HuH-7.5 (cell line): ENCODE data around the gene ASTN2.
"Not testable (repeated sequence)": the region's sequence is repeated elsewhere in the genome, so short reads cannot be mapped to it uniquely, and the experiment has no call there.

Source experiments
- DNase-seq: peaks from one replicate; pipeline ENCODE4 v3.0.0; 2011; ENCODE audit warnings: low spot score

The ASTN2 gene

DNA sequence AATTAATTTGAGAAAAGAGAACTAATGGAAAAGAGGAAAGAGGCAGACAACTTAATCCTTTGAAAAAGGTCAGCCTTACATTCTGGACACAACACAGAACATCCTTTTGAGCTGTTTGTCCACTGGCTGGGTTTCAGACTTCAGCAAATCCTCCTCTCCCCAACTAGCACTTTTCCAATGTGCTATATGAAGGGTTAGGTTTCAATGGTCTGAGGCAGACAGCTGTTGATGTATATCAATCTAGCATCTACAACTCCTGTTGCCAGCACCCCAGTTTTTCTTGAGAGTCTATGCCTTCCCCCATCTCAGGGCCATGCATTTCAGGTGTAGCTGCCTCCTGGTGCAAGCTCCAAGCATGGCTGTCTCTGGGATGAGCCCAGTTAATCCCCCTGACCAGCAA lies 553.5 kb downstream of the ASTN2 start:
- no peak for DNase-seq

DNA sequence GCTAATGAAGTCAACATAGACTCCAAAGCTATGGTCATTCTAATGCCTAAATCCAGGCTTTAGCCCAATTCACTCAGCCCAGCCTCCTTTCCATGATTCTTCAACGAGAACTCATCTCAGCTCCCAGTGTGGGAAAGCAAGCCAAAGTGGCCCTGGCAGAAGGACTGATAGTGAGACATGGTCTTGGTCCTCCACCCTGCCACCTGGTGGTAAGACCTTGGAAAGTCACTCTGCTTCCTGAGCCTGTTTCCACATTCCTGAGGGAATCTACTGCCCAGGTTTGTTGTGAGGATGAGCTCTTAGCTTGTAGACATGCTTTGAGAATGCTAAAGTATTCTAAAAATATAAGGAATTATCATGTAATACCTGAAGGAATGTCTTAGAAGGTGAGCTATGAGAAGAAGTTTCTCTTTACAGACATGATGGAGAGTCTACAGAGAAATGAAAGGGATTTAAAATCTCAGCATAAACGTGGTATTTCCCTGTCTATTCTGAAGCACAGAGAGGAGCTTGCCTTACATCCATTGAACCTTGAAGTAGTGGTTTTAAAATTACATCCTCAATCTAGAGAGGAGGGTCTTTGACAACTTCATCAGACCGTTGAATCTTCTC lies 554.2 kb downstream of the ASTN2 start:
- peak; percentile 56 for DNase-seq

DNA sequence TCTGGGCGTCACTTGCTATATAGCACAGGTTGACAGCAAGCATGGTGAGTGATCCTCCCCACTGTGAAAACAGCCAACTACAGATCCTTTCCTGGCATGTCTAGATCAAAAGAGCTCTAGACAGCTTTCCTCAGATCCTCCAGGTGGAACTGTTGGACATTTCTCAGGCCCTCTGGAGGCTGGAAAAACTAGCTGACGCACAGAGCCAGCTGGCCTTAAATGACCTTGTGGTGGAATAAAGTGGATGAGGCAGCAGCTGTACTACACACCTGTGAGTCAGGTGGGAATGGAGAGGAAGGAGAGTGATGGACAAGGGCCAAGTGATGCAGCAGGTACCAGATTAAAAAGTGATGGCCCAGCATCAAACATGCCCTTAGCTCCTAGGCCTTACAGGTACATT lies 555.1 kb downstream of the ASTN2 start:
- no peak for DNase-seq

DNA sequence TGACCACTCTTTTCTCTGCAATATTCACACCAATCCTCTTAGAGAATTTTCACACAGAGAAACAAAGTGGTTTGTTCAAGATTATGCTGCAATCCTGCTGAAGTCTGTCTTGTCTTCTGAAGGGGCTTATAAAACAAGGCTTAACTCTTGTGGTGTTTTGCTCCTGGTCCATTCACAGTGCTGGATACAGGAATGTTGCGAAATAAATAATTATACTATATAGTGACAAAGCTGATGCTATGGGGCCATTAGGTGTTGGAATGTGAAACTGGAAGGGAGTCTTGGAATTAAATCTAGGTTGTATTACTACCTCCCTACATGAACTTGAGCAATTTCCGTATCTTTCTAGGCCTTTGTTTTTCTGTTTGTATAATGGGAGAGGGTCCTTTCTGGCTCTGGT lies 557.5 kb downstream of the ASTN2 start:
- DNase-seq: no peak

DNA sequence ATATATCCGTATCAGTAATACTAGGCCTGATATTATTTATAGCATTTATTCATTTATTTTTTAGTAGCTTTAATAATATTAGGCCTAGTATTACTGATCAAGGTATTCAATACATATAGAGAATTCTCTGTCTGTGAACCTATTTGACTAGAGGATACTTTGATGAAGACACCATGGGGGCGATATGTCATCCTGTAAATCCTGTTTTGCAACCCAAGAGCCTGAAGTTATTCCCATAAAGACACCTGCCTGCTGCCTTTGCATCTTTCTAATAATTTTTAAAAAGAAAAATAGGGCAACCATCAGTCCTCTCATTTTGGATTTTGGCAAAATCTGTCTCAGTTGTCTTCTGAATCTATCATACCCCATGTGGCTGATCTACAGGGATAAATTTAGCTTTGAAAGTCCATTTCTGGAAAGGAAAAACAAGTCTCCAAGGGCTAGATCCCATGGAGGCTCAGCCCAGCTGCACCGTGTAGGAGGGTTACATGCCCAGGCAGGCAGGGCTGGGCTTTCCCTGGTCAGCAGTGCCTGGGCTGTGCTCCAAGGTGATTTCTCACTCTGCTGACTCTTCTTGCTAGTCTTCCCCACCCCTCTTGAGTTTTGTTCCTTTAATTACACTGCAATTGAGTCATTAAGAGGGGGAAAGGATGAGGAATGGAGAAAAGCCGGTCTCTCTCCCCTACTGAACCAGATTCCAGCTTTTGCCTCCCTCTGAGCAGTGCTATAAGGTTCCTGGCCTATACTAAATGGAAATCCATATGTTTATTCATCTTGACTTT lies 558.8 kb downstream of the ASTN2 start:
- no peak for DNase-seq

DNA sequence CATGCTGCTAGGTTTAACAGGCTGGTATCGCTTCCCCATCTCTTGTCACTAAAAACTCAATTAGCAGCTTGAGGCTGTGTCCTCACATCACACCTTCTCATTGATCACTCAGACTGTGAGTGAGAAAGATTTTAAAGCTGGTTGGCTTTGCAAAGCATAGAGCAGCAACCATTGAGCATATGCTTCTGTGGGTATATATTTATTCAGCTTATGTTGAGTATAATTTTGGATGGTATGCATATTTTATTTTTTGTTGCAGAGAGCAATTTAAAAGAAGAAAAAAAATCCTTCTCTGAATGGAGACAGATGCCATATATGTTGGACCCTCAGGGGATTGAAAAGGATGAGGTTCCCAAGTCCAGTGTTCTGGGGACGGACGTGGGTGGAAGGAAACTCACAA lies 565.1 kb downstream of the ASTN2 start:
- DNase-seq: no peak

DNA sequence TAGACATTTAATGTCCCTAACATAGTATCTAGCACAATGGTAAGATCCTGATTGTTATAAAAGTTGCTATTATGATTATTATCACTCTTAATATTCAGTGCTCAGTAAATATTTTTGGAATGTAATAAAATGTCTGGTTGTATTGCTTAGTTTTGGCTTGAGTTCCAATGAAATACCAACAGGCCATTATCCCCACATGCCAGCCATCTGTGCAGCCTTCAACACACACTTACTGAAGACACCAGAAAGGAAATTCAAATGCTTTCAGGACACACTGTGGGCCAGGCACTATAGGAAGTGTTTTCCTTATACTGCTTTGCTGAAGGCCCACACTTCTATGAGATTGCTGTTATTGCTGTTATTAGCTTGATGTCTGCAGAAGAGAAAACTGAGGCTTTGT lies 570.2 kb downstream of the ASTN2 start:
- DNase-seq: no peak

DNA sequence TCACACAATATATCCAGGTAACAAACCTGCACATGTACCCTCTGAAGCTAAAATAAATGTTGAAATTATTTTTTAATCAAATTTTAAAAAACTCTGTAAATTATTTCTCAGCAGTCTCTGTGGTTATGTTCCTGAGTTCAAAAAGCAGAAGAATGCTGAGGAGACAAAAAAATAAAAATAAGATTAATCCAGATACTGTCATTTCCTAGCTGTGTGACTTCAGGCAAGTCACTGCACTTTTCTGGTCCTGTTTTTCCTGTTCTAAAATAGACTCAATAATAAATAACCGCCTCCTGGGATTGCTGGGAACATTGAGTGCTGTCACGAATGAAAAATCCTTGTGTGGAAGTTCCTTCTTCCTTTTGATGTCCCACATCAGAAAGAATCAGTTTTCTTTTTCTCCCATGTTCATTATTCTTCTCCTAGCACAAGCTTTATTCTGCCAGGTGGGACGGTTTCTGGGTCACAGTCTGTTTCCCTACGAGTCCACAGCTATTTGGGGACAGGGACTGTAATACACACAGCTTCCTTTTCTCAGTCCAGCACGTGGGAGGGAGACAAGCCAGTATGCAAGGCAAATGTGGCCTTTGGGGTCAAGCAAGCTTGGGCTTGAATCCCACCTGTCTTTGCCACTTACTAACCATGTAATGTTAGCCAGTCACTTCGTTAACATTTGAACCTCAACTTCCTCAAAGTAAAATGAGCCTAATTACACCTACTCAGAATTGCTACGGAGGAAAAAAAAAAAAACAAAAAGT lies 570.8 kb downstream of the ASTN2 start:
- DNase-seq: no peak

DNA sequence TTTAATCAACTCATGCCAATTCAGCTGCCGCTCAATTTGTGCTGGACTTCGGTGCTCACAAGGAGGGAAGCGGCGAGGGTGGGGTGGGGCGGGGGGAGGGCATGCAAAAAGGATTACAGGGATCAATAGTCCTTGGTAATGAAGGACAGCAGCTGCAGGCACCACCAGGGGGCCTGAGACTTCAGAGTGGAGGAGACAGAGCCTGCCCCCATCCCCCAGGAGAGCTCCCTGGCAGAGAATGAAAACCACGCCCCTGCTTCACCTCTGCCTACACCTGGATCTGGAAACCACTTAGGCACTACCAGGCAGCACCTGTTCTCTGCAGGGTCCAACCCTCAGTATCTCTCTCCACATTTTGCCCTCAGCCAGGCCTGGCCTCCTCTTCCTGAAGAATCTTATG lies 572.2 kb downstream of the ASTN2 start:
- DNase-seq: no peak

DNA sequence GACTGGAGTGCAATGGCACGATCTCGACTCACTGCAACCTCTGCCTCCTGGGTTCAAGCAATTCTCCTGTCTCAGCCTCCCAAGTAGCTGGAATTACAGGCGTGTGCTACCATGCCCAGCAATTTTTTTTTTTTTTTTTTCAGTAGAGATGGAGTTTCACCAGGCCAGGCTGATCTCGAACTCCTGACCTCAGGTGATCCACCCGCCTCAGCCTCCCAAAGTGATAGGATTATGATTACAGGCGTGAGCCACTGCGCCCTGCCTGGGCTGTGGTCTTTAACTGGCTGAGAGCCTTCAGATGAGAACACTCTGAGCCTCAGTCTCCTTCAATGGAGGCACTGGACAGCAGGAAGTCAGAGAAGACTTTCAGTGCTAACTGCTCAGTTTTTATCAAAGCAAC lies 576.4 kb downstream of the ASTN2 start:
- not testable (repeated sequence) for DNase-seq

DNA sequence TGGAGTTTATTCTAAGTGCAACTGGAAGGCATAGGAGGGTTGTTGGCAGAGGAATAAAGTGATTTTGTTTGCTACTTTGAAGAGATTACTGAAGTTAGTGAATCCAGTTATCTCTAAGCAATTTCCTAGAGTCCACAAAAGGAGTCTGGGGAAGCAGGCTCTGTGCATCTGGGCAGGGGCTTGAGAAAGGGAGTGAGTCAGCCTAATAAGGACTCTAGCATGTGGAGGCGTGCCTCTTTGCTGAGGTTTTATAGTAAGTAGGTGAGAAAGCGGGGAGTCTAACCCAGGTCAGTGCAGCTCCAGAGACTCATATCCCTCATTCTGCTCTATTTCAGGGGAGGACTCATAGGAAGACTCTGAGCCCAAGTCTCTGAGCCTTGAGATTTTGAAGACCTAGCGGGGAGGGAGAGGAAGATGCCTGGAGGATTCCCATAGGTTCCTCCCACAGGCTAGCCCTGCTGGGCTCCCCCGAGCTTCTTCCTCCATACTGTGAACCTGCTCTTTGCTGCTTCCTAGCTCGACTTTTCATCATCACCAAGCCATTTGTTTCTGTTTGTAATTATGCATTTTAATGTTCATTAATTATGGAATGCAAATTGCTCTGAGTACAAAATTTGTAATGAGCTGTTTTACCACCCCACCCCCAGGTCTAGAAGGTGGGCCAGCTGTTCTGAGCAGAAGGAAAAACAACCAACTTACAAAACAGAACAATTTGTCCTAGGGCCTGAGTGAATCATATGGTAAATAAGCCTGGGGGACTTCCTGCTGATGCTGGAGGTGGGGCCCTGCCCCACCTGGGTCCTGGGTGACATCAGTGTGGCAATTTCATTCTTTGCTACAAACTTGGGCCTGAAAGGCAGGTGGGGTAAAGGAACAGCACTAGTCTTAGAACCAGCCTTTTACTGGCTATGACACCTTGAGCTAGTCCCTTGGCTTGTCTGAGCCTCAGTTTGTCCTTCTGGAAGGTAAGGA lies 577.6 kb downstream of the ASTN2 start:
- no peak for DNase-seq

DNA sequence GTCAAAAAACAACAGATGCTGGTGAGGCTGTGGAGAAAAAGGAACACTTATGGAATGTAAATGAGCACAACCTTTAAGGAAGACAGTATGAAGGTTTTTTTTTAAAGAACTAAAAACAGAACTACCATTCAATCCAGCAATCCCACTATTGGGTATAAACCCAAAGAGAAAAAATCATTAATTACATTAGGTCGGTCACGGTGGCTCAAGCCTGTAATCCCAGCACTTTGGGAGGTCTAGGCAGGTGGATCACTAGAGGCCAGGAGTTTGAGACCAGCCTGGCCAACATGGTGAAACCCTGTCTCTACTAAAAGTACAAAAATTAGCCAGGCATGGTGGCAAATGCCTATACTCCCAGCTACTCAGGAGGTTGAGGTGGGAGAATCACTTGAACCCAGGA lies 584.5 kb downstream of the ASTN2 start:
- DNase-seq: not testable (repeated sequence)

DNA sequence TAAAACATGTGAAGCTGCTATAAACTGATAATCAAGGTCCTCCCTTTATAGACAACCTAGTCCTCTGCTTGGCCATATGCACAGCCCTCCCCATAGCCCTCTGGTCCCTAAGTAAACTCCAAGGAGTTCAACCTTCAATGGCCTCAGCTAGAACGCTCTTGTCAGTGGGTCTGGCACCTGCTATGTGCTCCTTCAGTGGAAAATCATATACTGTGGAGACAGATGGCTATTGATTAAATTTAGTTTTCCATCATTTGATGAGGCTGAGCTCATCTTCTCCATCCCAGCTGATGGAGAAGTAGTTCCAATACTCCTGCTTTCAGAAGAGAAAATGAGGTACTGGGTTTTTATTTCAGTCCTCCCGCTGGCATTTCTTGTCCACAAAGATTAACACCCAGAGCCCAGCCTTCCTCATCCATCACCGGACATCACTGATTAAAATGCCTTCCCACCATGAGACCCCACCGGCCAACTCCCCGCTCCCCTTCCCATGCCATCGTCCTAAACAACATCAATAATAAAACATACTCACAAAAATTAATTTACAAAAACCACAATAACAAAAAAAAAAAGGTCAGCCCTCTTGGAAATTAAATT lies 593.1 kb downstream of the ASTN2 start:
- no peak for DNase-seq

DNA sequence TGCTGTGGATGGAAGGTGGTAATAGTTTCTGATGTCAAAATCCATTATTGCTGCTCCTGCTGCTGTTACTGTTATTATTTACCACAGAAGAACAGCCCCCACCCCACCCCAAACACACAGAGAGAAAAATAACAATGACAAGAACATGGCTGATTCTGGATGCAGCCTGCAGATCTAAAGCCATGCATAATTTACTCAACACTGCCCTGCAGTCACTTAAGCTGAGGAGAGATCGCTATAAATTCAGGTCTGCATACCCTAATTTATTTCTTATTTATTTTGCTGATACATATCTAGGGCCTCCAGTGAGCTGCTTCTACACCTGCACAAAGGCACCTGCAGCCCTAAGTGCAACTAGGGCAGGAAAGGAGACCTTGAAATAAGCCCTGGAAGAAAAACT lies 595.7 kb downstream of the ASTN2 start:
- DNase-seq: no peak

DNA sequence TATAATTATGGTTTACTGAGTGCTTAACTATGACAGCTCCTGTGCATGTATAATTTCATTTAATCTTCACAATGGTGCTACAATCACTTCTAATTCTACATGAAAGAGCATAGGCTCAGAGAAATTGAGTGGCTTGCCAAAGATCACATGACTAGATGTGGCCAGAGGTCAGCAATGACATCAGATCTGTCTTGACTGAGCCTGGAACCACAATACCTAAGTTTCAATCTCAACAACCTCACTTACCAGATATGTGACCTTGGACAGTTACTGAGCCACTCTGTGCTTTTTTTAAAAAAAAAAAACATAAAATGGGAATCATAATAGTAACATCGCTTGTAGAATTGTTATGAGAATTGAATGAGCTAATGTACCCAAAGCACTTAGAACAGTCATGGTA lies 597.1 kb downstream of the ASTN2 start:
- DNase-seq: no peak

DNA sequence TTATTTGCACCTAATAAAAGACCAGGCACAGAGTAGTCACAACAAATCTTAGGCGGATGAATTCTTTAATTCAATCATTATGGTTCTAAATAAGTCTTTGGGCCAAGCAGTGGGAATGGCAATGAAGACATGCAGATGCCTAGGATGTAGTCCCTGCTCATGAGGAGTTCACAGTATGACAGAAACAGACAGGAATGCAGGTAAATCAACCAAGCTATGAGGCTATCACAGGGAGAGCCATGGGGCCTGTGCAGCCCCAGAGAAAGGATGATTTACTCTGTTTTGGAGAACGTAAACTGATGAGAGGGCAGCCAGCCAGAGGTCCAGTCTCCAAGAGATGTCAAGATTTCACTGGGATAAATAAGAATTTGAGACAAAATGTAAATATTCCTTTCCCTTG lies 598.4 kb downstream of the ASTN2 start:
- DNase-seq: no peak

DNA sequence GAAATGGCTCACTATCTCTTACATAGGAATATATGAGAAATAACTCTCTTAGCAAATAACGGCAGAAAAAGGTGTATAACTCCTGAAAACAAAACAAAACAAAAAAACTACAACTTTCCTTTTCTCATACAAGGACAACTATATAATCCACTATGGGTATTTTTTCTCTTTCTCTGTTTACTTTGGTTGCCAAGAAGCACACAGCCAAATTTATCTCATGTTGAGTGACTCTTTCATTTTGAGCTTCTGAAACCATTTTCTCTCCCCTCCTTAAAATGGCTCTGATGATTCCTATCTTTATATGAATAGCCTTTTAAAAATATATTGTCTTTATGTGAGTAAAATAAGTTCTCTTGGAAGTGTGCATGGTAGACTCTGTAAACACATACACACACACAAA lies 599.0 kb downstream of the ASTN2 start:
- no peak for DNase-seq

DNA sequence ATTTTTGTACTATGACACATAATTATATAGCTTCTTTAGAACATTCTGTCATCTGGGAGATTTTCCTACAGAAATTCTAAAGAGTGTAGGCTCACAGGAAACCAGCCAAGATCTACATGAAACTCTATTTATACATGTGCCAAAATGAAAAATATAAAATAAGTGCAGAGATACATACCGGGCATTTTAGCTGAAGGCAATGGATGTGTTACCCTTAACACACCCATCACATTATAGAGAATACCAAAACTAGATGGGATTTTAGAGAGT lies 601.9 kb downstream of the ASTN2 start:
- DNase-seq: no peak

DNA sequence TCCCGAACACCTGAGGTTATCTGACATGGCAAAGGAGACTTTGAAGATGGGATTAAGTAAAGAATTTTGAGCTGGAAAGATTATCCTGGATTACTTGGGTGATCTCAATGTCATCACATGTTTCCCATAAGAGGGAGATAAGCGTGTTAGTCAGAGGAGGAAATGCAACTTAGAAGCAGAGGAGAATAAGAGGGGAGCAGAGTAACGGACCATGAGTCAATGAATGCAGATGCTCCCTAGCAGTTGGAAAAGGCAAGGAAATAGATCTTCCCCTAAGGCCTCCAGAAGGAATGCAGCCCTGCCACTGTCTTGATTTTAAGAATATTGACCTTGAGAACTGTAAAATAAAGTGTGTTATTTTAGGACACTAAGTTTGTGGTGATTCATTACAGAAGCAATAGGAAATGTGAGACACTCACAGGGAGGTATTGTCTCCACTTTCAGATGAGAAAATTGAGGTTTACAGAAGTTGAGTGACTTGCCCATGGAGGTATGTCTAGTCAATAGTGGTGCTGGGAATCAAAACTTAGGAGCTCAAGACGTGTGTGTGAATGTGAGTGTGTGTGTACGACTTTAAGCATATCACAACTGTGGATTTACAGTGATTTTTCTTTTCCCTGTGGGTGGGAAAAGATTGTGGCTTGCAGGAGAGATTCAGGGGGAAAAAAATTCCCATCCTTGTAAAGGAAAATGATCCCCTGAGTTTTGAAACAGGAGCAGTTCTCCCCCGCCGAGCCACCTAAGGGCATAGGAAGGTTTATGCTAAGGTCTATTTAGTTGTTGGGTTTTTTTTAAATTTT lies 602.4 kb downstream of the ASTN2 start:
- no peak for DNase-seq

DNA sequence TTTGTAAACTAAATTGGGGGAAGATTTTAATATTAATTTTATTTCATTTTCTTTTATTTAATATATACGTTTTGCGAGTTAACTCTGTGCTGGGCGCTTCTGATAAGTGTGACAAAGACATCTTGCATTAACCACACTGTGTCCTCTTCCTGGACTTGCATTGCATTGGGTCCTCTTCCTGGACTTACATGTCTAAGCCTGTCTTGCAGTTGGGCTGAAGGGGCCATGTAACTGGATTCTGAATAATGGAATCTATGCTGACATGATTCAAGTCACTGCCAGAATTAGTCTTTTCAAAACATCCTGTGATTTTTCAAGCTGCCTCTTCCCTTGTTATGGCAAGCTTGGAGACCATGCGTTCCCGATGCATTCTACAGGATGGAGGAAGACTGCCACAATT lies 605.2 kb downstream of the ASTN2 start:
- DNase-seq: no peak

DNA sequence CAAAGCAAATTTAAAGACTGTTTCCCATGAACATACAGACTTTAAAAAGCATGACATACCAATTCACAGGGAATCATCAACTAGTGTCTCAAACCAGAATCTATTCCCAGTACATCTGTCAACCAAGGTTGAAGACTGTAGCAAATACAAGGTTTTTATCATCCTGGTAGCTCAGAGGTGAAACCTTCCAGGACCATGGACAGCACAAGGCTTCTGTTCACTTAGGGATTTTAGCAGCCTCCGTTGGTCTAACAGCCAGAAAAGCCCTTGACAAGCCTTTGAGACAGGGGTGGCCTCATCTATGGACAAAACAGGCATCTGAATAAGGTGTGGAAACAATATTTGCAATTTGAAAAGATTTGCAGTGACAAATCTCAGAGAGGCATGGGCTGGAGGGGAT lies 608.8 kb downstream of the ASTN2 start:
- DNase-seq: no peak
